ENCODE data around the gene TUBB3. TPM values are rescaled to one million over a fixed set of nuclear protein-coding genes. Genes with fewer than 3 reads are reported as not detected.
A peak's percentile ranks its signal among the peaks of the same experiment; 100 is the strongest.
"Not testable (repeated sequence)": the region's sequence is repeated elsewhere in the genome, so short reads cannot be mapped to it uniquely, and the experiment has no call there.

Gene TUBB3
- total RNA-seq, 1 donor from 2014 or later, result 3,960 TPM

DNA sequence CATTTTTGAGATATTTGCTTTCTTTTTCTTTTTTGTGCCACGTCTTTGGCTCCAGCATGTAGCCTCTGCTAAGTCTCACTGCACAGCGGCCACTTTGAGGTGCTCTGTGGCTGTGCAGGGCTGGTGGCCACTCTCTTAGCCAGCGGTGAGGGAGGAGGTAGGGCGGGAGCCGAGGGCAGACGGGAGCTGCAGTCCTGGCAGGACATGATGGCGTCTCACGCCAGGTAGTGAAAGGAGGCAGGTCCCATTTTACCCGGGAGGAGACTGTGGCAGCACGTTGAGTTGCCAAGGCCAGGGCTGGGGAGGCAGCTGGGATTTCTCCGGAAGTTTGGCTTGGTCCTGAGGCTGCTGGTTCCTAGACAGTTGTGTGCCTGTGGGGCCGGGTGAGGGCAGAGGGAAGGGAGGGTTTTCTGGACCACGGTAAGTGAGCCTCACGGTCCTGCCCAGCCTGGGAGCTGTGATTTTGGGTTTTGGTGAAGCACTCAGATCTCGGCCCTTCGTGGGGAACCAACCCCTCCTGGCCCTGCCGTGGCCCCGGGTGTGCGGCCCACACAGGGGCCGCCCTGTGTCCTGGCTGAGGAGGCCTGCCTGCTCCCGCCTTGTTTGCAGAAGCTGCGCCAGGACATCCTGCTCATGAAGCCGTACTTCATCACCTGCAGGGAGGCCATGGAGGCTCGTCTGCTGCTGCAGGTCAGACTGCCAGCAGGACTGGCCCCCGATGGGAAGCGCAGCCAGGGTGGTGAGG is 39.8 kb downstream of the TUBB3 start:
- Mint-ChIP-seq H3K4me1 (ENCODE audit: low read depth, unreplicated experiment) (peaks cover 5% of the 10 kb centered on the region), H3K27me3 (ENCODE audit: unreplicated experiment) (peaks cover 10% of the 10 kb centered on the region), H3K27ac (ENCODE audit: unreplicated experiment) (no peak overlapping the region), H3K4me3 (ENCODE audit: unreplicated experiment) (no peak overlapping the region), H3K9me3 (ENCODE audit: unreplicated experiment) (peaks cover 3% of the 10 kb centered on the region), H3K36me3 (ENCODE audit: unreplicated experiment) (no peaks in the 10 kb centered on the region)
- TF ChIP-seq, protein P1, sequence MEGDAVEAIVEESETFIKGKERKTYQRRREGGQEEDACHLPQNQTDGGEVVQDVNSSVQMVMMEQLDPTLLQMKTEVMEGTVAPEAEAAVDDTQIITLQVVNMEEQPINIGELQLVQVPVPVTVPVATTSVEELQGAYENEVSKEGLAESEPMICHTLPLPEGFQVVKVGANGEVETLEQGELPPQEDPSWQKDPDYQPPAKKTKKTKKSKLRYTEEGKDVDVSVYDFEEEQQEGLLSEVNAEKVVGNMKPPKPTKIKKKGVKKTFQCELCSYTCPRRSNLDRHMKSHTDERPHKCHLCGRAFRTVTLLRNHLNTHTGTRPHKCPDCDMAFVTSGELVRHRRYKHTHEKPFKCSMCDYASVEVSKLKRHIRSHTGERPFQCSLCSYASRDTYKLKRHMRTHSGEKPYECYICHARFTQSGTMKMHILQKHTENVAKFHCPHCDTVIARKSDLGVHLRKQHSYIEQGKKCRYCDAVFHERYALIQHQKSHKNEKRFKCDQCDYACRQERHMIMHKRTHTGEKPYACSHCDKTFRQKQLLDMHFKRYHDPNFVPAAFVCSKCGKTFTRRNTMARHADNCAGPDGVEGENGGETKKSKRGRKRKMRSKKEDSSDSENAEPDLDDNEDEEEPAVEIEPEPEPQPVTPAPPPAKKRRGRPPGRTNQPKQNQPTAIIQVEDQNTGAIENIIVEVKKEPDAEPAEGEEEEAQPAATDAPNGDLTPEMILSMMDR (IDR thresholded peaks at IDR 0.05; ENCODE audit: partially characterized antibody, unreplicated experiment), result no peak
- no peak for DNase-seq

- TF ChIP-seq, protein P1 (IDR thresholded peaks at IDR 0.05; ENCODE audit: partially characterized antibody, unreplicated experiment), result no peak
- H3K36me3 Mint-ChIP-seq (ENCODE audit: unreplicated experiment), result no peaks in the 10 kb centered on the region
- no peaks in the 10 kb centered on the region for H3K4me1 Mint-ChIP-seq (ENCODE audit: low read depth, unreplicated experiment)
- peaks cover 1% of the 10 kb centered on the region for H3K9me3 Mint-ChIP-seq (ENCODE audit: unreplicated experiment)
- H3K27ac Mint-ChIP-seq (ENCODE audit: unreplicated experiment), result no peak overlapping the region
- H3K4me3 Mint-ChIP-seq (ENCODE audit: unreplicated experiment), result no peak overlapping the region
- peaks cover 3% of the 10 kb centered on the region for H3K27me3 Mint-ChIP-seq (ENCODE audit: unreplicated experiment)
- no peak for DNase-seq
These were observed 41.1 kb downstream of the TUBB3 start for GRCh38 chr16:89964201-89964600.

- Mint-ChIP-seq H3K4me1 (ENCODE audit: low read depth, unreplicated experiment) (no peaks in the 10 kb centered on the region), H3K4me3 (ENCODE audit: unreplicated experiment) (no peak overlapping the region), H3K36me3 (ENCODE audit: unreplicated experiment) (peaks cover 6% of the 10 kb centered on the region), H3K9me3 (ENCODE audit: unreplicated experiment) (peaks cover 3% of the 10 kb centered on the region), H3K27ac (ENCODE audit: unreplicated experiment) (peak overlapping the region; percentile 57), H3K27me3 (ENCODE audit: unreplicated experiment) (peaks cover 3% of the 10 kb centered on the region)
- TF ChIP-seq, protein P1 (IDR thresholded peaks at IDR 0.05; ENCODE audit: partially characterized antibody, unreplicated experiment), result no peak
- no peak for DNase-seq
These were observed 42.5 kb downstream of the TUBB3 start for GRCh38 chr16:89965447-89966225.

DNA sequence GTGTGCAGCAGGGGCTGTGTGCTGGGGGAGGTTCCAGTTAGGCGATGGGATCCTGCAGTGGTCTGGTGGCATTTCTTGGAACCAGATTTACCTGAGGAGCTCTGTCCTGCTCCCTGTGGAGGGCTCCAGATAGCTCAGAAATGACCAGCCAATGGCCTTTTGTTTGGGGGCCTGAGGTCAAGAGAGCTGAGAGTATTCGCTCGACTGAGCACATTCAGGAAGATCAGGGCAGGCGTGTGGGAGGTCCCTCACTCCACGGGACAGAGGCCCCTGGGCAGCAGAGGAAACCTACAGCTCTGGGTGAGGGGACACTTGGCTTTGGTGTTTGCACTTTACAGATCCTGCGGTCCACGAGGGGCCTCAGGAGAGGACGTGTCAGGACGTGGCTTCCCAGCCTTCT is 43.6 kb downstream of the TUBB3 start:
- Mint-ChIP-seq H3K36me3 (ENCODE audit: unreplicated experiment) (peaks cover 15% of the 10 kb centered on the region), H3K27ac (ENCODE audit: unreplicated experiment) (no peak overlapping the region), H3K4me1 (ENCODE audit: low read depth, unreplicated experiment) (peaks cover 6% of the 10 kb centered on the region), H3K4me3 (ENCODE audit: unreplicated experiment) (no peak overlapping the region), H3K9me3 (ENCODE audit: unreplicated experiment) (peaks cover 6% of the 10 kb centered on the region), H3K27me3 (ENCODE audit: unreplicated experiment) (peaks cover 1% of the 10 kb centered on the region)
- no peak for DNase-seq
- TF ChIP-seq, protein P1 (IDR thresholded peaks at IDR 0.05; ENCODE audit: partially characterized antibody, unreplicated experiment), result no peak

GRCh38 chr16:89967436-89967835 is 44.3 kb downstream of the TUBB3 start:
- not testable (repeated sequence) for H3K27ac Mint-ChIP-seq (ENCODE audit: unreplicated experiment); H3K4me1 Mint-ChIP-seq (ENCODE audit: low read depth, unreplicated experiment); H3K27me3 Mint-ChIP-seq (ENCODE audit: unreplicated experiment); DNase-seq; H3K4me3 Mint-ChIP-seq (ENCODE audit: unreplicated experiment); H3K9me3 Mint-ChIP-seq (ENCODE audit: unreplicated experiment)
- peaks cover 16% of the 10 kb centered on the region for H3K36me3 Mint-ChIP-seq (ENCODE audit: unreplicated experiment)

DNA sequence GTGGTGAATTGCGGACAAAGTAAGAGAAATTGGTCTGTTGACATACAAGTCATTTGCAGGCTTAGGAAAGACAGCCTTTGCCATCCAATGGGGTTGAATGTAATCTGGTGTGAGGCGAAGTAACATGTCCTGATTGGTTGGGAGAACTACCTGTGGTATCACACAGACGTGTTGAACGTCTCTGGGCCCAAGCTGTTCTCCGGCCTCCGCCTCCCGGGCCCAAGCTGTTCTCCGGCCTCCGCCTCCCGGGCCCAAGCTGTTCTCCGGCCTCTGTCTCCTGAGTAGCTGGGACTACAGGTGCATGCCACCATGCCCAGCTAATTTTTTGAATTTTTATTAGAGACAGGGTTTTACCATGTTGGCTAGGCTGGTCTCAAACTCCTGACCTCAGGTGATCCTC is 44.9 kb downstream of the TUBB3 start:
- not testable (repeated sequence) for H3K27me3 Mint-ChIP-seq (ENCODE audit: unreplicated experiment); H3K27ac Mint-ChIP-seq (ENCODE audit: unreplicated experiment); H3K9me3 Mint-ChIP-seq (ENCODE audit: unreplicated experiment); H3K4me1 Mint-ChIP-seq (ENCODE audit: low read depth, unreplicated experiment); H3K4me3 Mint-ChIP-seq (ENCODE audit: unreplicated experiment); DNase-seq
- peaks cover 16% of the 10 kb centered on the region for H3K36me3 Mint-ChIP-seq (ENCODE audit: unreplicated experiment)

Measured in glutamatergic neuron (in vitro differentiated cells).